ENCODE data around the gene HYDIN.

- TF ChIP-seq CTCF (conservative IDR thresholded peaks at IDR 0.05; ENCODE audit: low read length): no peak
- TF ChIP-seq EZH2phosphoT487 (IDR thresholded peaks at IDR 0.05; ENCODE audit: borderline replicate concordance): no peak
Measured at GRCh38 chr16:70782237-70782636, 448.3 kb downstream of the HYDIN start.

Data from Loucy (cell line).